A549 treated with CORT108297 at 1 μM for 4 hours (cell line): Measurements from ENCODE around the gene NDUFA6. TPM values are rescaled to one million over a fixed set of nuclear protein-coding genes. Genes with fewer than 3 reads are reported as not detected.

ENCODE experiments used
- total RNA-seq: library from RNA; stranded (reverse); fragments of 200-300 nt; extraction: Qiagen RNA extraction; gene quantifications from 5 replicates; pipeline ENCODE4 v1.2.3, GENCODE V29; 2022

NDUFA6 gene
- total RNA-seq: 62.9 to 68.3 TPM (median 67.0 TPM) in 5 replicates

GRCh38 chr22:42090596-42091454, at the start of gene NDUFA6:
NDUFA6 (minus strand) TSS chr22:42090772; CDS start chr22:42090744, 28 bp downstream.

GRCh38 chr22:42130639-42131431, 40.3 kb upstream of the NDUFA6 start, which contains the start of gene CYP2D6:
CYP2D6 (minus strand) TSS chr22:42130810; CDS start chr22:42130791, 19 bp downstream.

GRCh38 chr22:42079319-42080251, 11.0 kb downstream of the NDUFA6 start, which contains the start of gene SMDT1:
SMDT1 (plus strand) TSS chr22:42079700; CDS start chr22:42079769, 69 bp downstream.

GRCh38 chr22:42074132-42074811, 16.3 kb downstream of the NDUFA6 start, which contains the start of gene PHETA2:
PHETA2 (plus strand) TSS chr22:42074248; CDS start chr22:42077294, 3,046 bp downstream.

GRCh38 chr22:42070517-42071422, 19.8 kb downstream of the NDUFA6 start, which contains the start of gene NAGA:
NAGA (minus strand) TSS chr22:42070812; CDS start chr22:42070297, 515 bp downstream.

Other genes starting within 250 kb of the NDUFA6 start
- gene SHISA8, start 175.7 kb downstream of the NDUFA6 start, total RNA-seq: 0.16 to 0.33 TPM (median 0.18 TPM) in 4 of 5 replicates, not detected in the other
- gene TNFRSF13C, start 164.0 kb downstream of the NDUFA6 start, total RNA-seq: 0.14 to 0.23 TPM (median 0.17 TPM) in 5 replicates
- gene CENPM, start 143.6 kb downstream of the NDUFA6 start, total RNA-seq: 26.5 to 45.1 TPM (median 39.3 TPM) in 5 replicates
- 1.0 to 1.4 TPM (median 1.2 TPM) in 5 replicates for gene SEPTIN3, start 121.3 kb downstream of the NDUFA6 start, total RNA-seq
- 0.05 to 0.21 TPM (median 0.06 TPM) in 3 of 5 replicates, not detected in the others for gene WBP2NL, start 92.0 kb downstream of the NDUFA6 start, total RNA-seq
- gene NAGA, start 20.0 kb downstream of the NDUFA6 start, total RNA-seq: 5.8 to 7.7 TPM (median 7.5 TPM) in 5 replicates
- gene PHETA2, start 16.5 kb downstream of the NDUFA6 start, total RNA-seq: not detected in 5 replicates
- 22.1 to 46.6 TPM (median 40.1 TPM) in 5 replicates for gene SMDT1, start 11.1 kb downstream of the NDUFA6 start, total RNA-seq
- 0.43 to 0.61 TPM (median 0.52 TPM) in 5 replicates for gene CYP2D6, start 40.0 kb upstream of the NDUFA6 start, total RNA-seq
- gene TCF20, start 179.9 kb upstream of the NDUFA6 start, total RNA-seq: 11.6 to 15.2 TPM (median 13.5 TPM) in 5 replicates